Mammary epithelial cell (primary cell): ENCODE data around the gene EXOC4.

Experiments
- EZH2 ChIP-seq: IDR thresholded peaks from 2 replicates; pipeline ENCODE4 v1.6.1; 2012; ENCODE audit warnings: low read length, inconsistent platforms, borderline replicate concordance
- TF ChIP-seq, protein P1 (sequence below), 2 donors: IDR thresholded peaks in 1 of 2; conservative IDR thresholded peaks in 1 of 2; 2 replicates each; pipeline ENCODE4 v1.5.1; 2011 to 2012; ENCODE audit warnings: inconsistent platforms in 2 of 2, low read length in 2 of 2, mild to moderate bottlenecking in 2 of 2, control low read depth in 1 of 2, low read depth in 1 of 2; ENCODE audit not compliant: insufficient read depth in 1 of 2; ENCODE audit errors: extremely low read depth in 1 of 2

DNA sequence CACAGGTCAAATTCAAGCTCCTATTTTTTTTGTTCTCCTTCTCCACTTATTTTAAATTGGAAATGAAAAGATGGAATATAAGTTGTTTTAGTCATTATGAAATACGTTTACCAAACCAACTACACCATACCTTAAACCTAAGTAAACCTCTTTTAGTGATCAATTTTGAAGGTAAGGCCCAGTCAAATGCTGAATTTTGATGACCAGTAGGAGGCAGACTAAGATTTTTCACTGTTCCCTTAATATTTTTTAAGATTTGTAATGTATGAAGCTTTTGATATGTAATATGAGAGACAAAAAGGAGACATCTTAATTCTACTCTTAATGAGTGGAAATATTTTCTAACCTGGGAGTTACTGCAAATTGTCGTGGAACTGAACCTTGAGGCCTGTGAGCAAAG is 311.6 kb downstream of the EXOC4 start:
- no peak for TF ChIP-seq EZH2
- TF ChIP-seq, protein P1, sequence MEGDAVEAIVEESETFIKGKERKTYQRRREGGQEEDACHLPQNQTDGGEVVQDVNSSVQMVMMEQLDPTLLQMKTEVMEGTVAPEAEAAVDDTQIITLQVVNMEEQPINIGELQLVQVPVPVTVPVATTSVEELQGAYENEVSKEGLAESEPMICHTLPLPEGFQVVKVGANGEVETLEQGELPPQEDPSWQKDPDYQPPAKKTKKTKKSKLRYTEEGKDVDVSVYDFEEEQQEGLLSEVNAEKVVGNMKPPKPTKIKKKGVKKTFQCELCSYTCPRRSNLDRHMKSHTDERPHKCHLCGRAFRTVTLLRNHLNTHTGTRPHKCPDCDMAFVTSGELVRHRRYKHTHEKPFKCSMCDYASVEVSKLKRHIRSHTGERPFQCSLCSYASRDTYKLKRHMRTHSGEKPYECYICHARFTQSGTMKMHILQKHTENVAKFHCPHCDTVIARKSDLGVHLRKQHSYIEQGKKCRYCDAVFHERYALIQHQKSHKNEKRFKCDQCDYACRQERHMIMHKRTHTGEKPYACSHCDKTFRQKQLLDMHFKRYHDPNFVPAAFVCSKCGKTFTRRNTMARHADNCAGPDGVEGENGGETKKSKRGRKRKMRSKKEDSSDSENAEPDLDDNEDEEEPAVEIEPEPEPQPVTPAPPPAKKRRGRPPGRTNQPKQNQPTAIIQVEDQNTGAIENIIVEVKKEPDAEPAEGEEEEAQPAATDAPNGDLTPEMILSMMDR (conservative IDR thresholded peaks at IDR 0.05 in 1 of 2, IDR thresholded peaks at IDR 0.05 in 1 of 2; ENCODE audit: extremely low read depth in 1 of 2, insufficient read depth in 1 of 2, low read depth in 1 of 2, low read length in 2 of 2), result peak; percentile 10 to 35
